ENCODE data around the gene FASLG.
"Not testable (repeated sequence)": the region's sequence is repeated elsewhere in the genome, so short reads cannot be mapped to it uniquely, and the experiment has no call there.

The FASLG gene

GRCh38 chr1:172688428-172689085 is 29.7 kb downstream of the FASLG start:
- not testable (repeated sequence) for DNase-seq

DNA sequence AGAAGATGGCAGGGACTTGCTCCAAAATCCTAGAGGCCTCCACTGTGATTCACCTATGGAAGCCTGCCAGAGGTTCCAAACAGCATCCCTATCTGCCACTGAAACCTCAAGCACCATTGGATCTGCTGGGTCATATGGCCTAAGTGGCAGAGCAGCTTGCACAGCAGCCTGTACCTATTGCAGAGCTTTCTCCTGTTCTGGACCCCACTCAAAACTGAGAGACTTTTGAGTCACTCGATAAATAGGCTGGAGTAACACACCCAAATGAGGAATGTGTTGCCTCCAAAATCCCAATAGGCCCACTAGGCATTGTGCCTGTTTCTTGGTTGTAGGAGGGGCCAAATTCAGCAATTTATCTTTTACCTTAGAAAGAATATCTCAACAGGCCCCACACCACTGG is 32.0 kb downstream of the FASLG start:
- not testable (repeated sequence) for DNase-seq

DNA sequence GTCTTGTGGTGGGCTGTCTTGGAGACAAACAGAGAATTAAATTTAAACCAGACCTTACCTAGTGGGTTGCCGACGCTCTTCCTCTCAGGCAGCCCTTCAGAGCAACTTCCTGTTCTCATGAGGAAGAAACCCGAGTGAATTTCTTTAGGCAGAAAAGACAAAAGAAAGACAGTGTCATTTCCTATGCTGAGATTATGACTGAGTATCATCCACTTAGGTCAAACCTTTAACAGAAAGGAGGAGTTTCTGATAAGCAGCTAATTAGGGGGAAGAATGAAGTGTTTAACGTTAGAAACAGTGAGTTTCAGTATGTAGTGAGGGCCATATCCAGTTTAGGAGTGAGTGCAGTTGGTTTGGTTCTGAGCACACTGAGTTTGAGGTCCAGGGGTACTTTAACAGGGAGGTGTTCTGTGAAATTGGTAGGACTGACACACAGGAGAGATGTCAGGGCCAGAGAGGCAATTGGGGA is 38.7 kb downstream of the FASLG start:
- DNase-seq = no peak

DNA sequence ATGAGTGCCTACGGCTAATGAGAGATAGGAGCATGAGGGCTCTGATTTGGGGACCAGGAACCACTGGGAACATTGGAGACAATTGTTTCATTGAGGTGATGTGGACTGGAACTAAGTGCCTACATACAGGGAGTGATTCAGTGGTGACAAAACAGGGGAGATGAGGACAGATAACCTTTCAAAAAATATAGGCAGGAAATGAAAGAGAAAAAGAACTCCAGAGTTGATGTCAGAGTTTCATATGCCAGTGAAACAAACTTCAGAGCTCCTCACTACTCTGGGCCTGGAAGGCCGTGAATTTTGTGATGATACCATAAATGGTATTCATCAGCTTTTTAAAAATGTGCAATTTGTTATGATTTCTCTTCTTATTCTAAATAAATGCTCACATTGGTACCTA is 39.3 kb downstream of the FASLG start:
- no peak for DNase-seq

GRCh38 chr1:172699111-172699510 is 40.2 kb downstream of the FASLG start:
- DNase-seq = no peak

- no peak for DNase-seq
These were observed 40.9 kb downstream of the FASLG start for GRCh38 chr1:172699695-172700227.

- DNase-seq = no peak
These were observed 41.7 kb downstream of the FASLG start for GRCh38 chr1:172700556-172700955.

- DNase-seq = no peak
These were observed 45.1 kb downstream of the FASLG start for GRCh38 chr1:172704001-172704400.

GRCh38 chr1:172704420-172705210 is 45.7 kb downstream of the FASLG start:
- DNase-seq = no peak

DNA sequence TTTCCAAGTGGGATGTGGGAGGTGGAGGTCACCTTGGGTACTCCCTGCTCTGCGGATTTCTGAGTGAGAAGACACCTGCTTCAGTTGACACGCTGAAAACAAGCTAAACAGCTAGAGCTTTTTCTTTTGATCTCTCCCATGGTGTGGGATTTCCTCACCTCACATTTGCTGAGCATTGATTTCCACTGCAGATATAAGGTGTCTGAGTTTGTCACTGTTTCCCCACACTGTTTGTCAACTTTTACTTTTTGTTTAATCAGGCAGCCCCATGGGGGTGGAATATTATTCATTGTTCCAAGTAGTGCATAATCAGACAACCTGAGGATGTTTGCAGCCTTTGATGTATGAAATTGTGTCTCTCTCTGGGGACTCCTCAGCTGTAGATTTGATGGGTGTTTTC is 49.5 kb downstream of the FASLG start:
- no peak for DNase-seq

- no peak for DNase-seq
These were observed 52.7 kb downstream of the FASLG start for GRCh38 chr1:172711558-172711957.

GRCh38 chr1:172713466-172713865 is 54.6 kb downstream of the FASLG start:
- no peak for DNase-seq
